NCI-H1694 (cell line): ENCODE data around the gene GRIN2A.

Source experiments
- DNase-seq: peaks from one replicate; lab custom pipeline; 2025; lab: John Stamatoyannopoulos, UW

GRIN2A gene

DNA sequence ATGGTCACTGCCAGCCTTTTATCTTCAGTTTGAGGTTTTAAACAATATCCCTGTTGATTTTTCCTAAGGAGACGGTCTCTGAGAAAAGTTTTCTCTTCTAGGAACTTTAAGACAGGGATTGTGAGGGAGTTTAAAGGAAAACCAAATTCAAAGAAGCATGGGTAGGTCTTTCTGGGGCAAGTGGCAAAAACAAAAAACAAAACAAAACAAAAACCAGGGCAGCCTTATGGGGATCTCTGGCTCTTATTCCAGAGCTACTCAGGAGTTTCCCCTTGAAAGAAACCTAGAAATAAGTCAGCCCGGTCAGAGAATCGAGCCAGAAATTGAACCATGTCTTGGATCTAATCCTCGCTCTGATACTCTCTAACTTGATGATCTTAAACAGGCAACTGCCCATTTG is 424.5 kb downstream of the GRIN2A start:
- DNase-seq: no peak

DNA sequence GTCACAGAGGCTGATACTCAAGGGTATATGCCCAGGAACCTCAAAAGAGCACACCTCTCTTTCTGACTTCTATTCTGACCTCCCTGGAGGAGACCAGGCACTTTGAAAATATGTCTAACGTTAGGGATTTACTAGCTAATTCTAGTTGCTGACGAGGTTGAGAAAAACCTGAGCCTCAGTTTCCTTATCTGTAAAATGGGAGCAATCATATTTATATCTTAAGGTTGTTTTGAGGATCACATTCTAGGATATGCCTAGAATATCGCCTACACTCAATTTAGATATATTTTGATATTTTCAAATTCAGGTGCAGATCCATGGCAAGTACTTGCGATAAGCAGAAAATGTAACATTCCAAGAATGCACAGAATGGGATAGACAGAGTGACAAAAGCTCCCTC is 425.8 kb downstream of the GRIN2A start:
- DNase-seq: no peak

DNA sequence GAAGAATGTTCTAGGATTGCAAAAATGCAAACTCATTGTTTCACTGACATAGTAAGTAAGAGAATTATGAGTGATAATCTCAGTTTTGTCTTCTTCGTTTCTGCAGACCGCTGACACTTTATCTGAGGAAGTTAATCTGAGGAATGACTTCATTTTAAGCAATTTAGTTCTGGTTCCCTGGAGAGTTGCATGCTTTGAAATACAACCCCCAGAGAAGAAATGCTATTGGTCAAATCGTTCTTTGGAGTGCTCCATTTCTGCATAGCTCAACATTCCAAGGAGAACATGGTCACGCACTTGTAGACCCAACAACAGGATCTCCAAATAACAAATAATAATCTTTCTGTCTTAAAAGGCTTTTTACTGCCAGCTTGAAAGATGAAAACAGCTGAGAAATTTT is 427.1 kb downstream of the GRIN2A start:
- DNase-seq: no peak

DNA sequence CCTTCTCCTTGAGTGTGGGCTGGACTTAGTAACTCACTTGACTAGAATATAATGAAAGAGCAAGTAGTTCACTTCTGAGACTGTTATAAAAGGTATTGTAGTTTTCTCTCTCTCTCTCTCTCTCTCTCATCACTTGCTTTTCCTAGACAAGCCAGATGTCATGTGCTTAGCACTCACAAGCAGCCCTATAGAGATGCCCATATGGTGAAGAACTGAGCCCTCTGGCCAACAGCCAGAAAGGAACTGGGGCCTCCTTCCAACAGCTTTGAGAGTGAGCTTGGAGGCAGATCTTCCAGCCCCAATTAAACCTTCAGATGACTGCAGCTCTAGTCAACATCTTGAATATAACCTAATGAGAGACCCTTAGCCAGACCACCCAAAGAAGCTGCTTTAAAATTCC is 440.5 kb downstream of the GRIN2A start:
- no peak for DNase-seq

DNA sequence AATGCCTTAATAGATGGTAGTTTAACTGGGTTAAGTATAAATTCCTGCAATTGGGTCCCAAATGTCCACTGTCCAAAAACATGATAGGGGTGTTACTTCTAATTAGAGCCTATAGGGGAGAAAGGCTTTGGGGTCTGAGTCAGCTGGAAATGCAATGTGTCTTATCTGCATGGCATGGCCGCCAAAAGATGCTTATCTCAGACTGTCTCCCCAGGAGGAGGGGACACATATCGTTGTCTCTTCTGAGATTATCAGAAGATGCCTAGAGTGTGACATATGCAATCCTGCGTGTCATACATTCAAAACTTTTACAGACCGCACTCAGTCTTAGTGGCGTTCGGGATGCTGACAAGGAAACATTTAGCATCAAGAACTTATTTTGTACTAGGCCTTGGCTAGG is 442.9 kb downstream of the GRIN2A start:
- DNase-seq: no peak

DNA sequence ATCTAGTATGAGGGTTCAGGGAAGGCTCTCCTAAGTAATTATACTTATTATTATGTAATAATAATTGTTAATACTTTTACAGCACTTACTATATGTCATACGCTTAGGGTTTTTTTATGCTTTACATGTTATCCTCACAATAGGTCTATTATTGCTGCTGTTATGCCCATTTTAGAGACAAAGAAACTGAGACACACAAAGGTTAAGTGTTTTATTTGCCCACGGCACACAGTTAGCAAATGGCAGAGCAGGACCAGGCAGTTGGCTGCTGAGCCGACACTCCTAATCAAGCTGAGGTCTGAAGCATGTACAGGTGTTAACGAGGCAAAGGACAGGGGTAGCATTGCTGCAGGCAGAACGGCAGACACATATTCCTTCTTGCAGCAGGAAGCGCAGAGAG is 443.5 kb downstream of the GRIN2A start:
- DNase-seq: no peak

DNA sequence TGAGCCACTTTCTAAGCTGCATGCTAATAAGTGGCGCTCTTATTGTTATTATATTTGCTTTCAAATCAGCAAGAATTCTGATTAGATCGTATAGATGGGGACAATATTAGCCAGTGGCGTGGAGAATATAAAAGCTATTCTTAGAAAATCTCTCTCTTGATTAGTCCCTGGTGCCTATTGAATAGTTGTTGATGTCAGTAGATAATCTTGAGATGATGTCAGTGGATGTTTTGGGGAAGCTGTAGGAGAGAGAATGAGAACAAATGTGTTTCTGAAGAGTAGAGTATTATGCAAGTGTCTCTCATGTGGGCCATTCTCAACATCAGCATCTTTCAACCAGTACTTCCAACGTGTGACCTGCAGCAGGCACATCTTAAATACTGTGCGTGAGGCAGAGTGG is 445.7 kb downstream of the GRIN2A start:
- DNase-seq: no peak

DNA sequence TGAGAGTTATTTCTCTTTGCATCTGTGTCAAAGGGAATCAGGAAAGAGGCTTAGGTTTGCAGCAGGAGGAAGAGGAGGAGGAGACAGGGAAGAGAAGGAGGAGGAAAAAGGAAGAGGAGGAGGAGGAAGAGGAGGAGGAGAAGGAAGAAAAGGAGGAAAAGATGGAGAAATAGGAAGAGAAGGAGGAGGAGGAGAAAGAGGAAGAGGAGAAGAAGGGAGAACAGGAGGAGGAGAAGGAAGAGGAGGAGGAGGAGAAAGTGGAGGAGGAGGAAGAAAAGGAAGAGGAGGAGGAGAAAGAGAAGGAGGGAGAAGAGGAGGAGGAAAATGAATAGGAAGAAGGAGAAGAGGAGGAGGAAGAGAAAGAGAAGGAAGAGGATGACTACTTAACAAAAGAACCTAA is 459.1 kb downstream of the GRIN2A start:
- no peak for DNase-seq

DNA sequence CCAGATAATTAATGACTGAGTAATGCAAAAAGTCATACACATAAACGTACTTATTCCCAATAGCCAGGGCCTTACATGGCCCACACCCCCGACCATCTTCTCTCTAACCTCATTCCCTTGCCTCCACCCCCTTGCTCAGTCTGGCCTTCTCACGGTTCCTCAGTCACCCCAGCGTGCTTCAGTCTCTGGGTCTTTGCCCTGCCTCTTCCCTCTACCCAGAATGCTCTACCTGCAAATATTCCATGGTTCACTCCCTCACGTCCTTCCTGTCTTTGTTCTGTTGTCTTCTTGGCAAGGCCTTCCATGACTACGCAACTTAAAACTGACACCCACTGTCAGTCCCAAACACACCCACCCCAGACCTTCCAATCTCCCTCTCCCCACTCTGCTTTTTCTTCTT is 468.3 kb downstream of the GRIN2A start:
- no peak for DNase-seq

DNA sequence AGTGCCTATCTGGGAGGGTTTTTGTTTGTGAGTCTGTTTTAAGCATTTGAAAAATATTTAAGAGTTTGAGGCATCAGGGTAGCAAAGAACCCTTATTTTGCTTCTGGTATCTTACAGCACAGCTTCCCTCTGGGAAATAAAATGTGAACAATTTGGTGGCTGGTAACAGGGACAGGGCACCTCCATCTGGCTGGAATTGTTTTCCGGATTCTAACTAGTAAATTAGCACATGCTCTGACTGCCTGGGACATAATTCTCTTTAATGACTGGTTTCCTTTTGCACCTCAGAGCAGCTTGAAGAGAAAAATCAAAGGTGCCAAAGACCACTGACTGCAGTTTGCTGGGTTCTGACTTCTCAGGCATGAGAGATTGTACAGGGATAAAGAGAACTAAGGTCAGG is 469.1 kb downstream of the GRIN2A start:
- no peak for DNase-seq

DNA sequence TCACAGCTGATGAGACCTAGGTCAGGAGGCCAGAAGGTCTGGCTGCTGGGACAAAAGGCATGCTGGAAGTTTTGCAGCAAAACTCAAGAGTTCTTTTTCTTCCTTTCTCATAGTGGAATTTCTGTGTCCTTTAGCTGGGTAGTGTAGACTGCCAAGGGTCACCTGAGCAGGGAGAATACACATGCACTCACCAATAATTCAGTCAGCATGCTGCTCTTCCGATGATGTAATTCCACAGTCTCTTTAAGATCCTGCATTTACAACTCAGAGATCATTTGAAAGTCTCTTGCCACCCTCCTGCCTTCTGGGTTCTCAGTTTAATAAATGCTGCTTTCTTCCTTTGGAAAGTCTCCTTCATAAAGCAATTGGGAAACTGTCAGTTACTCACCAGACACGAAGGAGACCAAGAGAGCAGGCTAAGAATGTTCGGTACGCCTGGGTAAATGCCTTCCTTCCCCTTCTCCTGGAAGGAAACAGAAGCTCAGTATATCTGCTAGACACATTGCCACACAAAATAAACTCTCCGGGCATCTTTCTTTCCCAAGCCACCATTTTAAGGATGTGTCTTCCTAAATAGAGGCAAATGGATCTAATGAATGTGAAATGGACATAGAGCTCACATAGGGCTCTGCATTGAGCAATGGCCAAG is 473.1 kb downstream of the GRIN2A start:
- DNase-seq: no peak

DNA sequence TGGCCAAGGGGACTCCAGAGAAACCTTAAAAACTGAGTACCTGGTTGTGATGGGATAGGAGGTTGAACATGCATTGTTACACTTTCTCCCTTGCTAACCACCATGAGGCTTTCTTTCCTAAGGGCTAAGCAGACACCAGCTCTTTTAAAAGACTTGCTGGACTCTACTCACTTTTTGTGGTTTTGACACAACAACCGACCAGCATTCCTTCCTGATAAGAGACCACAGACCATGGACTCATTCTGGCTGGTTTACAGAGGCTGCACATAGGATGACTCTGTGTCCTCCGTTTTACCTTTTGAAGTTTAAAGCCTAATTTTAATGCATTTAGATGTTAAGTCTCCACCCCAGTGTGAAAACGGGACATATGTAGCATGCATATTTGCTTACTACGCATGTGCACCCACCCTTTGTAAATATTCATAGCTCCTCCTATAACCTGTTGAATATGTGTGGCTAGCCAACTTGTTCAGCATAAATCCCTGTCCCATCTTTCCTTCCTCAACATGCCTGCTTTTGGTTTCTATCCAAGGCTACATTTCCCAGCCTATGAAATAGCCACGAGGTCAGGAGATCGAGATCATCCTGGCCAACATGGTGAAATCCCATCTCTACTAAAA is 475.9 kb downstream of the GRIN2A start:
- no peak for DNase-seq

DNA sequence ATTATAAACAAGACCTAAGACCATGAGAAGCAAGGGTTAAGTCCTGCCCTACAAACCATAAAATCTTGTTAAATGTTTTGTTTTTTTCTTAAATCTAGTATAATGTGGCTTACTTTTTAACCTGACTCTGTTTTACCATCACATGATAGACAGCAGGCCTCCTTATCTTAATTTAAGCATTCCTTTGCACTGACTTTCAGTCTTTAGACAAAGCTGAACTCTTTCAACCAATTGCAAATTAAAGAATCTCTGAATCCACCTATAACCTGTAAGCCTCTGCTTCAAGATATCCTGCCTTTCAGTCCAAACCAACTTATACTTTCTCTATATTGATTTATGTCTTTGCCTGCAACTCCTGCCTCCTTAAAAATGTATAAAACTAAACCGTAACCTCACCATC is 478.5 kb downstream of the GRIN2A start:
- DNase-seq: no peak
